Measurements from ENCODE around the gene MRTFA. TPM values are rescaled to one million over a fixed set of nuclear protein-coding genes. Genes with fewer than 3 reads are reported as not detected.

Gene MRTFA
- total and polyA plus RNA-seq, 2 of the 13 experiments (the other 11 are each of a cell fraction or from before 2014, with no cell fraction given) = 2.4 to 8.2 TPM

DNA sequence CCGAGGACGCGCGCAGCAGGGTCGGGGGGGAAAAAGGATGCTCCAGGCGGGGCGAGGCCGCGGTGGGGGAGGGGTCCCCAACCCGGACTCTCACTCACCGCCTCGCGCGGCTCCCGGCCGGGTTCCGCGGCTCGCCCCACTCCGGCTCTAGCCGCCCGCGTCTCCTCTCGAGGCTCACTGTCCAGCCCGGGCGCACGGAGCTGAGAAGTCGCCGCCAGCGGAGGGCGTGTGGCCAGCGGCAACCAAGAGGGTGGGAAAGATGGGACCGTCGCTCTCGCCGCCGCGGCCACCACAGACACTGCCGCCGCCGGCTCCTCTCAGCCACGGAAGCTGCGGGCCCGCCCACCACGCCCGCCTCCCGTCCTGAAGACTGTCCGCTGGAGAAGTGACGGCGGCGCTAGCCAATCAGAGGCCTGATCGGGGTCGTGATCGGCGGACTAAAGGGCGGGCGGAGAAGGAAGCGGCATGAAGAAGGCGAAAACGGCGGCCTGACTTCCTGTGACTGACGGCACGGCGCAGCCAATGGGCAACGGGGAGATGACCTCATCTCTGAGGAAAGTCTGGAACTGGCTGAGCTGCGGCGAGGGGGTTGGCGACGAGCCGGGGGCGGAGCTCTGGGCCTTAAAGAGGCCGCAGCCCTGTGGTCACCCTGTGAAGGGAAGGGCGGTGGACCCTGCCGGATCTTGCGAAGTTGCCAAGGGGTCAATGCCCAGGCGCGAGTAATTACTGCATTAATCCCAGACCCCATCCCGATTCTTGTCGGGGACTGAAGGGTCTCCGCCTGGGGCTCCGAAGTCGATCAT lies at the start of gene MRTFA (continued):
- TF ChIP-seq ZNF768 (CRISPR knock-in tag; IDR thresholded peaks at IDR 0.05) = peak; percentile 44; the same call in 1 of the 2 replicates
- TF ChIP-seq, protein P1, sequence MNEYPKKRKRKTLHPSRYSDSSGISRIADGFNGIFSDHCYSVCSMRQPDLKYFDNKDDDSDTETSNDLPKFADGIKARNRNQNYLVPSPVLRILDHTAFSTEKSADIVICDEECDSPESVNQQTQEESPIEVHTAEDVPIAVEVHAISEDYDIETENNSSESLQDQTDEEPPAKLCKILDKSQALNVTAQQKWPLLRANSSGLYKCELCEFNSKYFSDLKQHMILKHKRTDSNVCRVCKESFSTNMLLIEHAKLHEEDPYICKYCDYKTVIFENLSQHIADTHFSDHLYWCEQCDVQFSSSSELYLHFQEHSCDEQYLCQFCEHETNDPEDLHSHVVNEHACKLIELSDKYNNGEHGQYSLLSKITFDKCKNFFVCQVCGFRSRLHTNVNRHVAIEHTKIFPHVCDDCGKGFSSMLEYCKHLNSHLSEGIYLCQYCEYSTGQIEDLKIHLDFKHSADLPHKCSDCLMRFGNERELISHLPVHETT (CRISPR knock-in tag; conservative IDR thresholded peaks at IDR 0.05) = peak; percentile 57; the same call in 1 of the 2 replicates
- TF ChIP-seq ZBTB8A (CRISPR knock-in tag; IDR thresholded peaks at IDR 0.05; ENCODE audit: borderline replicate concordance, low read depth) = no peak
- TF ChIP-seq ZNF589 (CRISPR knock-in tag; conservative IDR thresholded peaks at IDR 0.05) = 0 out of 2 replicates have a peak, but pooled peaks have one; percentile 58
- TF ChIP-seq, protein P2, sequence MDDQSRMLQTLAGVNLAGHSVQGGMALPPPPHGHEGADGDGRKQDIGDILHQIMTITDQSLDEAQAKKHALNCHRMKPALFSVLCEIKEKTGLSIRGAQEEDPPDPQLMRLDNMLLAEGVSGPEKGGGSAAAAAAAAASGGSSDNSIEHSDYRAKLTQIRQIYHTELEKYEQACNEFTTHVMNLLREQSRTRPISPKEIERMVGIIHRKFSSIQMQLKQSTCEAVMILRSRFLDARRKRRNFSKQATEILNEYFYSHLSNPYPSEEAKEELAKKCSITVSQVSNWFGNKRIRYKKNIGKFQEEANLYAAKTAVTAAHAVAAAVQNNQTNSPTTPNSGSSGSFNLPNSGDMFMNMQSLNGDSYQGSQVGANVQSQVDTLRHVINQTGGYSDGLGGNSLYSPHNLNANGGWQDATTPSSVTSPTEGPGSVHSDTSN (CRISPR knock-in tag; IDR thresholded peaks at IDR 0.05; ENCODE audit: borderline replicate concordance) = peak; percentile 97
- TF ChIP-seq FOSL2 (CRISPR knock-in tag; IDR thresholded peaks at IDR 0.05) = peak; percentile 41
- TF ChIP-seq ISL2 (CRISPR knock-in tag; IDR thresholded peaks at IDR 0.05) = 0 out of 2 replicates have a peak, but pooled peaks have one; percentile 36
- TF ChIP-seq, protein P3, sequence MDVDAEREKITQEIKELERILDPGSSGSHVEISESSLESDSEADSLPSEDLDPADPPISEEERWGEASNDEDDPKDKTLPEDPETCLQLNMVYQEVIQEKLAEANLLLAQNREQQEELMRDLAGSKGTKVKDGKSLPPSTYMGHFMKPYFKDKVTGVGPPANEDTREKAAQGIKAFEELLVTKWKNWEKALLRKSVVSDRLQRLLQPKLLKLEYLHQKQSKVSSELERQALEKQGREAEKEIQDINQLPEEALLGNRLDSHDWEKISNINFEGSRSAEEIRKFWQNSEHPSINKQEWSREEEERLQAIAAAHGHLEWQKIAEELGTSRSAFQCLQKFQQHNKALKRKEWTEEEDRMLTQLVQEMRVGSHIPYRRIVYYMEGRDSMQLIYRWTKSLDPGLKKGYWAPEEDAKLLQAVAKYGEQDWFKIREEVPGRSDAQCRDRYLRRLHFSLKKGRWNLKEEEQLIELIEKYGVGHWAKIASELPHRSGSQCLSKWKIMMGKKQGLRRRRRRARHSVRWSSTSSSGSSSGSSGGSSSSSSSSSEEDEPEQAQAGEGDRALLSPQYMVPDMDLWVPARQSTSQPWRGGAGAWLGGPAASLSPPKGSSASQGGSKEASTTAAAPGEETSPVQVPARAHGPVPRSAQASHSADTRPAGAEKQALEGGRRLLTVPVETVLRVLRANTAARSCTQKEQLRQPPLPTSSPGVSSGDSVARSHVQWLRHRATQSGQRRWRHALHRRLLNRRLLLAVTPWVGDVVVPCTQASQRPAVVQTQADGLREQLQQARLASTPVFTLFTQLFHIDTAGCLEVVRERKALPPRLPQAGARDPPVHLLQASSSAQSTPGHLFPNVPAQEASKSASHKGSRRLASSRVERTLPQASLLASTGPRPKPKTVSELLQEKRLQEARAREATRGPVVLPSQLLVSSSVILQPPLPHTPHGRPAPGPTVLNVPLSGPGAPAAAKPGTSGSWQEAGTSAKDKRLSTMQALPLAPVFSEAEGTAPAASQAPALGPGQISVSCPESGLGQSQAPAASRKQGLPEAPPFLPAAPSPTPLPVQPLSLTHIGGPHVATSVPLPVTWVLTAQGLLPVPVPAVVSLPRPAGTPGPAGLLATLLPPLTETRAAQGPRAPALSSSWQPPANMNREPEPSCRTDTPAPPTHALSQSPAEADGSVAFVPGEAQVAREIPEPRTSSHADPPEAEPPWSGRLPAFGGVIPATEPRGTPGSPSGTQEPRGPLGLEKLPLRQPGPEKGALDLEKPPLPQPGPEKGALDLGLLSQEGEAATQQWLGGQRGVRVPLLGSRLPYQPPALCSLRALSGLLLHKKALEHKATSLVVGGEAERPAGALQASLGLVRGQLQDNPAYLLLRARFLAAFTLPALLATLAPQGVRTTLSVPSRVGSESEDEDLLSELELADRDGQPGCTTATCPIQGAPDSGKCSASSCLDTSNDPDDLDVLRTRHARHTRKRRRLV (CRISPR knock-in tag; IDR thresholded peaks at IDR 0.05) = no peak; the same call in 1 of the 2 replicates
- TF ChIP-seq, protein P4, sequence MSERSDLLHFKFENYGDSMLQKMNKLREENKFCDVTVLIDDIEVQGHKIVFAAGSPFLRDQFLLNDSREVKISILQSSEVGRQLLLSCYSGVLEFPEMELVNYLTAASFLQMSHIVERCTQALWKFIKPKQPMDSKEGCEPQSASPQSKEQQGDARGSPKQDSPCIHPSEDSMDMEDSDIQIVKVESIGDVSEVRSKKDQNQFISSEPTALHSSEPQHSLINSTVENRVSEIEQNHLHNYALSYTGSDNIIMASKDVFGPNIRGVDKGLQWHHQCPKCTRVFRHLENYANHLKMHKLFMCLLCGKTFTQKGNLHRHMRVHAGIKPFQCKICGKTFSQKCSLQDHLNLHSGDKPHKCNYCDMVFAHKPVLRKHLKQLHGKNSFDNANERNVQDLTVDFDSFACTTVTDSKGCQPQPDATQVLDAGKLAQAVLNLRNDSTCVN (CRISPR knock-in tag; IDR thresholded peaks at IDR 0.05; ENCODE audit: borderline replicate concordance) = peak; percentile 24; the same call in 1 of the 2 replicates
- TF ChIP-seq CREB1 (IDR thresholded peaks at IDR 0.05) = peak; percentile 91
- TF ChIP-seq CREB1 (CRISPR knock-in tag; IDR thresholded peaks at IDR 0.05) = peak; percentile 92
- TF ChIP-seq ZNF317 (CRISPR knock-in tag; IDR thresholded peaks at IDR 0.05) = peak; percentile 60; the same call in 1 of the 2 replicates
- TF ChIP-seq, protein P5, sequence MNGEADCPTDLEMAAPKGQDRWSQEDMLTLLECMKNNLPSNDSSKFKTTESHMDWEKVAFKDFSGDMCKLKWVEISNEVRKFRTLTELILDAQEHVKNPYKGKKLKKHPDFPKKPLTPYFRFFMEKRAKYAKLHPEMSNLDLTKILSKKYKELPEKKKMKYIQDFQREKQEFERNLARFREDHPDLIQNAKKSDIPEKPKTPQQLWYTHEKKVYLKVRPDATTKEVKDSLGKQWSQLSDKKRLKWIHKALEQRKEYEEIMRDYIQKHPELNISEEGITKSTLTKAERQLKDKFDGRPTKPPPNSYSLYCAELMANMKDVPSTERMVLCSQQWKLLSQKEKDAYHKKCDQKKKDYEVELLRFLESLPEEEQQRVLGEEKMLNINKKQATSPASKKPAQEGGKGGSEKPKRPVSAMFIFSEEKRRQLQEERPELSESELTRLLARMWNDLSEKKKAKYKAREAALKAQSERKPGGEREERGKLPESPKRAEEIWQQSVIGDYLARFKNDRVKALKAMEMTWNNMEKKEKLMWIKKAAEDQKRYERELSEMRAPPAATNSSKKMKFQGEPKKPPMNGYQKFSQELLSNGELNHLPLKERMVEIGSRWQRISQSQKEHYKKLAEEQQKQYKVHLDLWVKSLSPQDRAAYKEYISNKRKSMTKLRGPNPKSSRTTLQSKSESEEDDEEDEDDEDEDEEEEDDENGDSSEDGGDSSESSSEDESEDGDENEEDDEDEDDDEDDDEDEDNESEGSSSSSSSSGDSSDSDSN (CRISPR knock-in tag; IDR thresholded peaks at IDR 0.05) = peak; percentile 77
- peak; percentile 54 for TF ChIP-seq PITX1 (CRISPR knock-in tag; IDR thresholded peaks at IDR 0.05)
- peak; percentile 89 for TF ChIP-seq SPEN (CRISPR knock-in tag; IDR thresholded peaks at IDR 0.05; ENCODE audit: low read depth)
- TF ChIP-seq, protein P6, sequence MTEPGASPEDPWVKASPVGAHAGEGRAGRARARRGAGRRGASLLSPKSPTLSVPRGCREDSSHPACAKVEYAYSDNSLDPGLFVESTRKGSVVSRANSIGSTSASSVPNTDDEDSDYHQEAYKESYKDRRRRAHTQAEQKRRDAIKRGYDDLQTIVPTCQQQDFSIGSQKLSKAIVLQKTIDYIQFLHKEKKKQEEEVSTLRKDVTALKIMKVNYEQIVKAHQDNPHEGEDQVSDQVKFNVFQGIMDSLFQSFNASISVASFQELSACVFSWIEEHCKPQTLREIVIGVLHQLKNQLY (CRISPR knock-in tag; IDR thresholded peaks at IDR 0.05) = peak; percentile 20; the same call in 1 of the 2 replicates

All from HepG2 (cell line).